Measurements from ENCODE around the gene DZIP1L.
A peak's percentile ranks its signal among the peaks of the same experiment; 100 is the strongest.
"Not testable (repeated sequence)": the region's sequence is repeated elsewhere in the genome, so short reads cannot be mapped to it uniquely, and the experiment has no call there.

Gene DZIP1L

DNA sequence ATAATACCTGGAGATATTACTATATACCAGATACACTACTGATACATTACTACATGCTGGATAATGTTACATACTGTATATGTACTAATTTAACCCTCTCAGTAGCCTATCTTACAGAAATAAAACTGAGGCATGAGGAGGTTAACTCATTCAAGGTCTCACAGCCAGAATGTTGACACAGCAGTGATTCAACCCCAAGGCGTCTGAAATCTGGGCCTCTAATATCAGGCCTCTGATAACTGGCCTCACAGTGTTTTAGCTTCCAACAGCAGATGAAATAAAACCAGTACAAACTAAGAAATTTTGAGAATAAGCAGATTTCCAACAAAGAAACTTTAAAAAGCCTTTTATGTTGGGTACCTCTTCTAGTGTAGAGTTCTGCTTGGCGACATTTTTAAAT is 23.4 kb downstream of the DZIP1L start:
- H3K4me3 Mint-ChIP-seq: no peak overlapping the region
- no peak overlapping the region for H3K27ac Mint-ChIP-seq
- H3K27me3 Mint-ChIP-seq: peaks cover 16% of the 10 kb centered on the region
- DNase-seq: no peak
- no peaks in the 10 kb centered on the region for H3K36me3 Mint-ChIP-seq (ENCODE audit: low read depth)
- H3K9me3 Mint-ChIP-seq: no peaks in the 10 kb centered on the region
- no peaks in the 10 kb centered on the region for H3K4me1 Mint-ChIP-seq (ENCODE audit: low read depth)

DNA sequence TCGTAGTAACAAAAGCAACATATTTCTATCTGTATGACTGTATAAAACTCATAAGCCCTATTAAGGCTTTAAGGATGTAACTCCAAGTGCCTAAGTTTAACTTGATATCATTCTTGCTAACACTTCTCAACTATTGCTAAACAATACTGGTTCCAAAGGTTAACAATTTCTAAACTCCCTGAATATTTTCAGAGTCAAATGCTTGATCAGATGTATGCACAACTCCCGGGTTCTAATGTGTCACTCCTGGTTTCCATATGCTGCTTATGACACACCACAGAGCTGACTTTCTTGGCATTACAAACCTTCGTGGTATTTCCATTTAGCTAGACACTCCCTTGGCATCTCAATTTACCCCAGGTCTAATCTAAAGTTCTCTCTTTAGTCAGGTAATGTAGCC is 26.3 kb downstream of the DZIP1L start:
- Mint-ChIP-seq H3K4me3 (no peak overlapping the region), H3K27ac (no peak overlapping the region), H3K36me3 (ENCODE audit: low read depth) (no peaks in the 10 kb centered on the region), H3K27me3 (peaks cover 16% of the 10 kb centered on the region), H3K9me3 (no peaks in the 10 kb centered on the region), H3K4me1 (ENCODE audit: low read depth) (no peaks in the 10 kb centered on the region)
- DNase-seq: no peak

DNA sequence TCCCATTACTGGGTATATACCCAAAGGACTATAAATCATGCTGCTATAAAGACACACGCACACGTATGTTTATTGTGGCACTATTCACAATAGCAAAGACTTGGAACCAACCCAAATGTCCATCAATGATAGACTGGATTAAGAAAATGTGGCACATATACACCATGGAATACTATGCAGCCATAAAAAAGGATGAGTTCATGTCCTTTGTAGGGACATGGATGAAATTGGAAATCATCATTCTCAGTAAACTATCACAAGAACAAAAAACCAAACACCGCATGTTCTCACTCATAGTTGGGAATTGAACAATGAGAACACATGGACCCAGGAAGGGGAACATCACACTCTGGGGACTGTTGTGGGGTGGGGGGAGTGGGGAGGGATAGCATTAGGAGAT is 29.7 kb downstream of the DZIP1L start:
- not testable (repeated sequence) for H3K9me3 Mint-ChIP-seq; H3K27ac Mint-ChIP-seq; DNase-seq; H3K36me3 Mint-ChIP-seq (ENCODE audit: low read depth); H3K4me3 Mint-ChIP-seq
- Mint-ChIP-seq H3K4me1 (ENCODE audit: low read depth) (peaks cover 20% of the 10 kb centered on the region), H3K27me3 (peaks cover 27% of the 10 kb centered on the region)

DNA sequence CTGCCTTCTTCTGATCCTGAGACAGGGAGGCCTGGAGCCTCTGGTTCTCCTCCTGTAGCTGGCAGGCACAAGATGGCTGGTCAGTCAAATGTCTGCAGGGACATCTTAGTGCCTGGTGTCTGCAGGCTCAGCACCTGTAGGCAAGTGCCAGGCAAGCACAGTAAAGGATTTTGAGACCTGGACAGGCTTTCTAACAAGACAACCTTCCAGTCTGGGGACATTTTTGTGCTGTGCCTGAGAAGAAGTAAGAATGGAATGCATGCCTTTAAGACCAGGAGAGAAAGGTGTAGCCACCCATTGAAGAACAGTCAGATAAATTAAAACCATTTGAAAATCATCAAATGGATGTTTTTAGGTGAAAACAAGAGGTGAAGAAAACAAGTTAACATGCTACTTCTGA is 31.2 kb downstream of the DZIP1L start:
- peaks cover 34% of the 10 kb centered on the region for H3K27me3 Mint-ChIP-seq
- no peaks in the 10 kb centered on the region for H3K36me3 Mint-ChIP-seq (ENCODE audit: low read depth)
- no peak for DNase-seq
- H3K27ac Mint-ChIP-seq: no peak overlapping the region
- H3K4me1 Mint-ChIP-seq (ENCODE audit: low read depth): peaks cover 20% of the 10 kb centered on the region
- no peak overlapping the region for H3K4me3 Mint-ChIP-seq
- no peaks in the 10 kb centered on the region for H3K9me3 Mint-ChIP-seq

DNA sequence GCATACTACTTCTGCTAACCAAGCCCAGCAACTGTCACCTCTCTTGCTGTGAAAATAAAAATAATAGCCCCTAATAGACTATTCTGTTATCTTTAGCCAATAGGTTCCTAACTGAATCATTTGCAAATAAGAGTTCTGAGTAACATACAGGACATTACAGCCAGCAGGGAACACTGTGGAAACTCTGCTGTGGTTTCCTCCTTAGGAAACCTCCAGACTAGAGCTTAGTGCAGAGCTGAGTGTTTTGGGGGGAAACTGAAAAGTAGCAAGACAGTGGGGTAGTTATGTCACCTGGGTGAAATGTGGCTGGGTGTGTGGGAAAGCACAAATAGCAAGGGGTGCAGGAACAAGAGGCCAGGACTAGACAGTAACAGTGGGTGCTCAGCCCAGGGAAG is 32.4 kb downstream of the DZIP1L start:
- Mint-ChIP-seq H3K36me3 (ENCODE audit: low read depth) (no peaks in the 10 kb centered on the region), H3K27me3 (peaks cover 27% of the 10 kb centered on the region), H3K27ac (peak overlapping the region; percentile 64), H3K4me3 (no peak overlapping the region), H3K4me1 (ENCODE audit: low read depth) (peaks cover 28% of the 10 kb centered on the region), H3K9me3 (no peaks in the 10 kb centered on the region)
- no peak for DNase-seq

DNA sequence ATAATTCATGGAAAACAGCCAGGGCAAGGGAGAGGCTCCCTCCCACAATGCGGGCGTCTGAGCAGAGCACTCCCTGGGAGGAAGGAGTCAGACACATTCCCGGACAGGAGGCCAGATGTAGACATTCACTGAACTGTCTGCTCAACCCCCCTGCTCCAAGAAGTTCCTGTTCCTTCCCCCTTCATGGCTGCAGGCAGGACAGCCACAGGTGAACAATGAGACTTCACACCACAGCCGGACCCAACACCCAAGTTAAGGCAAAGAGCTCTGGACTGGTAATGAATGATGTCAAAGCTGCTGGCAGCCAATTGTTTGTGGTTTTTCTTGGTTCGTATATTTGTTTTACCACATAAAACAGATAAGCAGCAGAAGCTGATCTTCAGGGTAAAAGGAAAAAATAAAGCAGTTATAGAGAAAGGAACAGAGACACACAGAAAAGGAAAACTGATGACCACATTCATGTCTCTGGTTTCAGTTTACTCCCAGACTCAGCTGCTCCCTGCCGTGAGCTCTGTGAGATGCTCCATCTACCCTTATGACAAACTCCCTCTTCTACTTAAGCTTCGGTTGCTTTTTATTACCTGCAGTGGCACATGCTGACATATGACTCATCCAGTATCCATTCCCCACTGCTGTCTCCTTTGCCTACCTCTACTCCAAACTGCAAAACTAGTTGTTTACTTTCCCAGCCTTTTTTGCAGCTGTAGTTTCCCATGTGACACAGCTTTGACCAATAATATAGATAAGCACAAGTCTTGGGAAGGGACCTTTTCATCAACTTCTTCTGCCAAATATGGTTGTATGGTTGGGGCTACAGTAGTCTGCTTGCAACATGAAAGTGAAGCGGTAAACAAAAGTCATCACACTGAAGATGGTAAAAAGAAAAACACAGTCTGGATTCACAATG is 33.1 kb downstream of the DZIP1L start:
- DNase-seq: no peak
- H3K27ac Mint-ChIP-seq: peak overlapping the region; percentile 64
- no peaks in the 10 kb centered on the region for H3K9me3 Mint-ChIP-seq
- no peaks in the 10 kb centered on the region for H3K36me3 Mint-ChIP-seq (ENCODE audit: low read depth)
- H3K4me1 Mint-ChIP-seq (ENCODE audit: low read depth): peaks cover 28% of the 10 kb centered on the region
- no peak overlapping the region for H3K4me3 Mint-ChIP-seq
- H3K27me3 Mint-ChIP-seq: peaks cover 27% of the 10 kb centered on the region

DNA sequence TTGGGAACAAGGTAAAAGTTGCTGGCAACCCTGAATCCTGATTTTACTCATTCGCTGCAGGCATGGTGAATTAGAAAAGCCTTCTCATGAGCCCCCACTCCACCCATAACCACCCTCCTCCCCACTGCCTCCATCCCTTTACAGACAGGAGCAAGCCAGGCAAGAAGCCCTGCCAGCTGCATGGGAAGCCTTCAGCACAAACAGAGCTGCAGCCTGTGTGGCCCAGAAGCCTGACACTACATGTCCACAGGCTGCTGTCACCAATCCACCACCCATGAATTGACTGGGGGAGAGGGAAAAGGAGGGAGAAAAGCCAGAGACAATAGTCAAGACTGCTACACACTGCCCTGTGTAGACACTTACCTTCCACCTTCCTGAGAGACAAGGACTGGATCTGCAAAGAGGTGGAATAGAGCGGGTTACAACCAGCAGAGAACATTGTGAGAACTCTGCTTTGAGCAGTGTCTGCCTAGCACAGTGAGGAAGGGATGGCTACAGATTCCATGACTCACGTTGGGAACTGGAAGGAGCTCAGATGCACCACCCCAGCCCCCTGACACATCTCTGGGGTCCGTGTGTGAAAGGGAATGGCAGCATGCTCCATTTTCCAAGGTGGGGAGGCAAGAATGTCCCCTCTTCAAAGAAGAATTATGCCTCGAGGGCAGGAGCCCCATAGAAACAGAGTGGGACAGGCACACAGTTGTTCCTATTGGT is 33.9 kb downstream of the DZIP1L start:
- Mint-ChIP-seq H3K27me3 (peaks cover 25% of the 10 kb centered on the region), H3K27ac (no peak overlapping the region), H3K4me1 (ENCODE audit: low read depth) (peaks cover 28% of the 10 kb centered on the region), H3K4me3 (no peak overlapping the region), H3K9me3 (no peaks in the 10 kb centered on the region), H3K36me3 (ENCODE audit: low read depth) (no peaks in the 10 kb centered on the region)
- DNase-seq: no peak

DNA sequence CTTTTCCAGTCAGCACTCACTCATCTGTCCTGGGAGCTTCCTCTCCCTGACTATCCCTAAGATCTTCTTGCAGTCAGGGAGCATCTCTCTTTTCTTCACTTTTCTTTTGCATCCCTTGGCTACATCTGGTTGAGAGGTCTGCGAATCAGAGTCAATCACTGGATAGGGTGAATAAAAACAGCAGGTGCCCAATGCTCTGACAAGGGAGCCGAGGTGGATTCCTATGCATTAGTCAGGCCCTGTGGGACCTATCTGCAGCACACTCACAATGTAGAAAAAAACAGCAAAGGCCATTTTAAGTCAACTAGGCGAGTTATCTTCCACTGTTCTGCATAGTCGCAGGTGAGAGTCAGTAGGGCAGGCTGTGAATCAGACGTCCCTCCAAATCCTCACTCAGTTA is 35.5 kb downstream of the DZIP1L start:
- no peaks in the 10 kb centered on the region for H3K36me3 Mint-ChIP-seq (ENCODE audit: low read depth)
- H3K27me3 Mint-ChIP-seq: peaks cover 39% of the 10 kb centered on the region
- no peak overlapping the region for H3K27ac Mint-ChIP-seq
- no peaks in the 10 kb centered on the region for H3K9me3 Mint-ChIP-seq
- H3K4me3 Mint-ChIP-seq: no peak overlapping the region
- H3K4me1 Mint-ChIP-seq (ENCODE audit: low read depth): peaks cover 28% of the 10 kb centered on the region
- no peak for DNase-seq

DNA sequence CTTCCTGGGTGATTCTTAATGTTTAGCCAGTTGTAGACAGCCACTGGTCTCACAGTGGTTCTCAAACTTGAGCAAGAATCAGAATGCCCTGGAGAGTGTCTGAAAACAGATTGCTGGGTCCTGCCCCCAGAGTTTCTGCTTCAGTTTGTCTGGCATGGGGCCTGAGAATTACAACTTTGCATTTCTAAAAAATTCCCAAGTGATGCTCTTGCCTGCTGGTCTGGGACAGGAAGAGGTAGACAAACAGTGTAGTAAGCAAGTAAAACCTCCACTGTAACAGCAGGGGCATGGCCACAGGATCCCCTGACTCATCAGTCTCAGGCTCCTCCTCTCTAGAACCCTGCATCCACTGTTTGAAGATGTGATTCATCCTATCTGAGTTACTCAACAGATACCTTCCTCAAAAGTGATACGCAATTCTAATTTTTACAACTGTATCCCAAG is 36.5 kb downstream of the DZIP1L start:
- DNase-seq: no peak
- Mint-ChIP-seq H3K36me3 (ENCODE audit: low read depth) (no peaks in the 10 kb centered on the region), H3K4me3 (no peak overlapping the region), H3K27ac (no peak overlapping the region), H3K9me3 (no peaks in the 10 kb centered on the region), H3K4me1 (ENCODE audit: low read depth) (peaks cover 28% of the 10 kb centered on the region), H3K27me3 (peaks cover 39% of the 10 kb centered on the region)

DNA sequence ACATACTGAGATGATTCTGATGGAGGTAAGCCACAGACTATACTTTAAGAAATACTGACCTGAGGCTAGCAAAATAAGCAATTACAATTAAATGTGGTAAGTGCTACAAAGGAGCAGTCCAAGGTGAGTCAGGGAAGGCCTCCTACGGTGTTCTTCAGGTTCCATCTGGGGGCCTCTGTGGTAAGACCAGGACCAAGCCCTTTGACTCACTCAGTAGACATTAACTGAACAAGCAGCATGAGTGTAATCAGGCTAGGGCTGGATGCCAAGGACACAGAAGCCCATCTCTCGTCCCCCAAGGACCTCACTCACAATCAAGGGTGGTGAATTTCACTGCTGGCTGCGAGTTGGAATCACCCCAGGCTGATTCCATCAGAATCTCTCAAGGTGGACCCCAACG is 37.3 kb downstream of the DZIP1L start:
- Mint-ChIP-seq H3K27ac (no peak overlapping the region), H3K27me3 (peaks cover 38% of the 10 kb centered on the region), H3K4me1 (ENCODE audit: low read depth) (peaks cover 25% of the 10 kb centered on the region), H3K9me3 (no peaks in the 10 kb centered on the region), H3K36me3 (ENCODE audit: low read depth) (no peaks in the 10 kb centered on the region), H3K4me3 (no peak overlapping the region)
- DNase-seq: no peak

DNA sequence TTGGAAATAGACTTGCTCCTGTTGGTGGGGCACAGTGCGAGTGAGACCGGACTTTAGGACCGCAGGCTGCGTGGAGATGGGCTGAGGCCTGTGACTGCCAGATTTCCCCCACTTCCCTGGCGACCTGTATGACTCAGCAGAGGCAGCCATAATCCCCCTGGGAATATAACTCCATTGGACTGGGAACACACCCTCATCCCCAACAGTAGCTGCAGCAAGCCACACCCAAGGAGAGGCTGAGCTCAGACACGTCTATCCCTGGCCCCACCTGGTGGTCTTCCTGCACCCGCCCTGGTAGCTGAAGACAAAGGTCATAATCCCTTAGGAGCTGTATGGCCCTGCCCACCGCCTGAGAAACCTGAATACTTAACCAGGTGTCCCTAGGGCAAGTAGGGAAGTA is 42.6 kb downstream of the DZIP1L start:
- no peaks in the 10 kb centered on the region for H3K9me3 Mint-ChIP-seq

DNA sequence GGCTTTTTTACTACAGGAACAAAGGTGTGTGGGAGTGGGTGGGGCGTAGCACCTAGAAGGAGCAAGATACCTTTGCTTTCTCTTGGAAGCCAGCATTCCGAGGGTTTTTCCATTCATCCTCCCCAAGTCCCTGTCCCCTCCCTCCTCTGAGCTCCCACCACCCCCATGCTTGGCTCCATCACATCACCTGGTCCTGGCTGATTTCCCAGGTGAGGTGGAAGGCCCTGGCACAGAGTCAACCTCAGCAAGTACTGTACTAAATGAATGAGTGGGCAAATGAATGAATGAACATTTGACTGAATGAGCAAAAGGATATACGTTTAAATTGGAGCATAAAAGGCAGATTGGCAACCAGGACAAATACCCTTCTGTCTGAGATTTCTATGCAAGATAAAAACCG is 45.4 kb downstream of the DZIP1L start:
- no peak for DNase-seq
- H3K36me3 Mint-ChIP-seq (ENCODE audit: low read depth): no peaks in the 10 kb centered on the region
- H3K4me1 Mint-ChIP-seq (ENCODE audit: low read depth): peaks cover 17% of the 10 kb centered on the region
- H3K9me3 Mint-ChIP-seq: no peaks in the 10 kb centered on the region
- H3K27me3 Mint-ChIP-seq: peaks cover 40% of the 10 kb centered on the region
- no peak overlapping the region for H3K27ac Mint-ChIP-seq
- no peak overlapping the region for H3K4me3 Mint-ChIP-seq

More for the DNA sequence above, 42.6 kb downstream of the DZIP1L start:
- Mint-ChIP-seq H3K4me1 (ENCODE audit: low read depth) (no peaks in the 10 kb centered on the region), H3K4me3 (no peak overlapping the region), H3K36me3 (ENCODE audit: low read depth) (no peaks in the 10 kb centered on the region), H3K27ac (no peak overlapping the region), H3K27me3 (peaks cover 46% of the 10 kb centered on the region)
- DNase-seq: no peak

DNA sequence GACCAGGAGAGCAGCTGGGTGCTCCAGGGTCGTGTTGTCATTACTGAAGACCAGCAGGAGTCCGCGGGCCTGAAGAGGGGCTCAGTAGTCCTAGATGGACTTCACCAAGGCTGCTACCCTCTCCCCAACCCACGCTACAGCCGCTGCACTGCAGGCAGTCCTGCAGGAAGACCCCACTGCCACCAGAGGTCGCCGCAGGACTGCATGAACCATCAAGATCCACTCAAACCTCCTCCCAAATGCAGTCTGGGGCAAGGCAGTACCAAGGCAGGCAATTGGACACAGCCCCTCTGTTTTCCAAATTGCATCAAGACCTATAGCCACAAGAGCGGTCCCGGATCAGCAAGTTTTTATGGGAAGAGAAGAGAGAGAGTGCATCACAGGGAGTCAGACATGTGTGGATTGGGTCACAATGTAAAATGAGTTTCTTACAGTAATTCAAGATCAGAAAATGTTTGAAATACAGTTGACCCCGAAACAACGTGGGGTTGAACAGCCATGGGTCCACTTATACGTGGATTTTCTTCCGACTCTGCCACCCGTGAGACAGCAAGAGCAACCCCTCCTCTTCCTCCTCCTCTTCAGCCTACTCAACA is 46.7 kb downstream of the DZIP1L start:
- no peak overlapping the region for H3K27ac Mint-ChIP-seq

DNA sequence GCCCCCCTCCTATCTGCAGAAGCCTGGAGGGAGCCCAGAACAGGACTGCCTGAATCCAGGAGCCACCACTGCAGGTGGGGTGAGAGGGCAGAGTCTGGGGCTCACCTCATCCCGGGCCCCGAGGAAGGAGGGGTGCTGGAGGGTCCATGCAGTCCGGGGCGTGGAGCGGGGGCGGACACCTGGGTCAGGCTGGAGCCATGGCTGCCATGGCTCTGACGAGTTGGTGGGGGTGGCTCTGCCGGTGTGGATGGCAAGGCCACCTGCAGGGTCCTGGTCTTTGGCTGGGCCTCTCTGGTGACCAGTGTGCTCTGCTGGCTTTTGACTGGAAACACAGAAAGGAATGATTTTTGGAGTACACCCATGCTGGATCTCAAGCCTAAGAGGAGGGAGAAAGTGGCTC is 47.4 kb downstream of the DZIP1L start:
- Mint-ChIP-seq H3K4me1 (ENCODE audit: low read depth) (peaks cover 17% of the 10 kb centered on the region), H3K27ac (no peak overlapping the region), H3K9me3 (no peaks in the 10 kb centered on the region), H3K27me3 (peaks cover 44% of the 10 kb centered on the region), H3K4me3 (no peak overlapping the region), H3K36me3 (ENCODE audit: low read depth) (no peaks in the 10 kb centered on the region)
- DNase-seq: no peak

More for the DNA sequence above, 46.7 kb downstream of the DZIP1L start:
- H3K4me3 Mint-ChIP-seq: no peak overlapping the region
- peaks cover 43% of the 10 kb centered on the region for H3K27me3 Mint-ChIP-seq
- H3K4me1 Mint-ChIP-seq (ENCODE audit: low read depth): peaks cover 17% of the 10 kb centered on the region
- no peaks in the 10 kb centered on the region for H3K9me3 Mint-ChIP-seq
- H3K36me3 Mint-ChIP-seq (ENCODE audit: low read depth): no peaks in the 10 kb centered on the region
- peak; percentile 84 for DNase-seq

DNA sequence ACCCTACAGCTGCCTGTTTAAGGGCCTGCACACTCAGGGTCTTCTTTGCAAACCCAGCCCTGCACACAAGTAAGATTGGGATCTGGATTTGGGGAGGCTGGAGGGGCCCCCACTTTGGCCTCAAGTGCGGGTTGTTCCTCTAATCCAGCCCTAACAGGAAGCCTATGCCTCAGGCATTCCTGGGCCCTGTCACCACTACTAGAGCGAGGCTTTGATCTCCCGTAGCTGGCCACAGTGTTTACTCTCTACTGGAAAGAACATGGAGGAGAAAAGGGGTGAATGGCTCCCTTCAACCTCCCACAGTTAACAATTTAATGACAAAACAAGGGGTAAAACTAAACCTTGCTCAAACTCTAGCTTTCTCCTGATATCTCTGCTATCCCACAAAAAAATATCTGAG is 48.4 kb downstream of the DZIP1L start:
- Mint-ChIP-seq H3K36me3 (ENCODE audit: low read depth) (no peaks in the 10 kb centered on the region), H3K4me1 (ENCODE audit: low read depth) (peaks cover 17% of the 10 kb centered on the region)

More for the DNA sequence above, 48.4 kb downstream of the DZIP1L start:
- peaks cover 40% of the 10 kb centered on the region for H3K27me3 Mint-ChIP-seq
- no peaks in the 10 kb centered on the region for H3K9me3 Mint-ChIP-seq
- no peak overlapping the region for H3K27ac Mint-ChIP-seq
- H3K4me3 Mint-ChIP-seq: no peak overlapping the region
- DNase-seq: no peak

Measured in activated T-cell treated with anti-CD3 and anti-CD28 coated beads, Interleukin-2, amount 50 U/mL, for 24 hours (primary cell).